Measurements from ENCODE around the gene PITPNC1.
"Not testable (repeated sequence)": the region's sequence is repeated elsewhere in the genome, so short reads cannot be mapped to it uniquely, and the experiment has no call there.

The PITPNC1 gene

DNA sequence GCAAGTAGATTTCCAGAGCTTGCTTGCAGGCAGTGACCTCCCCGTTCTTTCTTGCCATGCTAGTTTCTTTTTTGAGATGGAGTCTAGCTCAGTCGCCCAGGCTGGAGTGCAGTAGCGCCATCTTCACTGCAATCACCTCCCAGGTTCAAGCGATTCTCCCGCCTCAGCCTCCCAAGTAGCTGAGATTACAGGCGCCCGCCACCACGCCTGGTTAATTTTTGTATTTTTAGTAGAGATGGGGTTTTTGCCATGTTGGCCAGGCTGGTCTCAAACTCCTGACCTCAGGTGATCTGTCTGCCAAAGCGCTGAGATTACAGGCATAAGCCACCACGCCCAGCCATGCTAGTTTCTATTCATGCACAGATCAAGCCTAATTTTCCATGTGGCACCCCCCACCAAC lies 139.5 kb downstream of the PITPNC1 start:
- not testable (repeated sequence) for H3K27me3 Mint-ChIP-seq; H3K27ac Mint-ChIP-seq; H3K36me3 Mint-ChIP-seq (ENCODE audit: low read depth); ATAC-seq; H3K9me3 Mint-ChIP-seq; DNase-seq; H3K4me3 Mint-ChIP-seq
- peaks cover 50% of the 10 kb centered on the region for H3K4me1 Mint-ChIP-seq

DNA sequence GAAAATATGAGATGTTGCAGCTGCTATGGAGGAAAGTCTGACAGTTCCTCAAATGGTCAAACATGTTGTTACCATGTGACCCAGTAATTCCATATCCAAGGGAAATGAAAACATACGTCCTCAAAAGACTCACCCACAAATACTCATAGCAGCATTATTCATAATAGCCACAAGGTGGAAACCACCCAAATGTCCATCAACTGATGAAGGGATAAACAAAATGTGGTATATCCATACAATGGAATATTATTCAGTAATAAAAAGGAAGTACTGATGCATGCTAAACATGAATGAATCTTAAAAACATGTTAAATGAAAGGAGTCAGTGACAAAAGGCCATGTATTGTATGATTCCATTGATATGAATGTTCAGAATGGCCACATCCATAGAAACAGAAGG lies 140.2 kb downstream of the PITPNC1 start:
- Mint-ChIP-seq H3K9me3 (no peaks in the 10 kb centered on the region), H3K4me3 (no peak overlapping the region), H3K36me3 (ENCODE audit: low read depth) (no peaks in the 10 kb centered on the region), H3K4me1 (peaks cover 52% of the 10 kb centered on the region), H3K27me3 (no peaks in the 10 kb centered on the region), H3K27ac (no peak overlapping the region)
- ATAC-seq: no peak
- DNase-seq: no peak

DNA sequence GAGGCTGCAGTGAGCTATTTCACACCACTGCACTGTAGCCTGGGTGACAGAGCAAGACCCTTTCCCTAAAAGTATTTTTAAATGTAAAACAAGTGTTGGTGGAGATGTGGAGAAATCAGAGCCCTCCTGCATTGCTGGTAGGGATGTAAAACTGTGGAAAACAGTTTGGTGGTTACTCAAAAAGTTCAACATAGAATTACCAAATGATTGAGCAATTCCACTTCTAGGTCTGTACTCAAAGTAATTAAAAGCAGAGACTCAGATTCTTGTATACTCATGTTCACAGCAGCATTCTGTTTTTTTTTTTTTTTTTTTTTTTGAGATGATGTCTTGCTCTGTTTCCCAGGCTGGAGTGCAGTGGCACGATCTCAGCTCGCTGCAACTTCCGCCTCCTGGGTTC lies 141.8 kb downstream of the PITPNC1 start:
- no peak for ATAC-seq
- Mint-ChIP-seq H3K27ac (no peak overlapping the region), H3K36me3 (ENCODE audit: low read depth) (no peaks in the 10 kb centered on the region)

DNA sequence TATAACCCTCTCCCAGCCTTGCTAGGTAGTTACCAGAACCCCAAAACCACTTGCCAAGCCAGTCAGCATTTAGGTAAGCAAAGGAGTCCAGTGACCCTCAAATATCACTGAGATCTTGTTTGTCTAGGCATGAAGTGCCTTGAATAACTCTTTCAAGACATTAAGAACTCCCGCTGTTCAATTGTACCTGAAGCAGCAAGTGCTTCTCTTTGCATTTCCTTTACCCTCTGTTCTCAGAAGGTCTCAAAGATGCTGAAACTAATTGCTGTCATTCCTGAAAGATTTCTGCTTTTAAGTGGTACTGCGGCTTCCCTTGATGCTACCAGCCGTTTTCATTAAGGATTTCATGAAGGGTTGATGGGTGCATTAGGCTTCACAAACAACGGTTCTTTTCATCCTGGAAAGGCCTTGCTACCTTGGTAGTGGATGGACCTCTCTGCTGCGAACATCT lies 142.7 kb downstream of the PITPNC1 start:
- Mint-ChIP-seq H3K4me1 (peaks cover 56% of the 10 kb centered on the region), H3K27ac (peak overlapping the region; percentile 84), H3K27me3 (no peaks in the 10 kb centered on the region), H3K4me3 (no peak overlapping the region), H3K36me3 (ENCODE audit: low read depth) (no peaks in the 10 kb centered on the region), H3K9me3 (no peaks in the 10 kb centered on the region)
- ATAC-seq (no peak), DNase-seq (no peak)

More for the DNA sequence above, 141.8 kb downstream of the PITPNC1 start:
- Mint-ChIP-seq H3K4me3 (no peak overlapping the region), H3K9me3 (no peaks in the 10 kb centered on the region), H3K4me1 (peaks cover 57% of the 10 kb centered on the region), H3K27me3 (no peaks in the 10 kb centered on the region)
- DNase-seq: no peak

DNA sequence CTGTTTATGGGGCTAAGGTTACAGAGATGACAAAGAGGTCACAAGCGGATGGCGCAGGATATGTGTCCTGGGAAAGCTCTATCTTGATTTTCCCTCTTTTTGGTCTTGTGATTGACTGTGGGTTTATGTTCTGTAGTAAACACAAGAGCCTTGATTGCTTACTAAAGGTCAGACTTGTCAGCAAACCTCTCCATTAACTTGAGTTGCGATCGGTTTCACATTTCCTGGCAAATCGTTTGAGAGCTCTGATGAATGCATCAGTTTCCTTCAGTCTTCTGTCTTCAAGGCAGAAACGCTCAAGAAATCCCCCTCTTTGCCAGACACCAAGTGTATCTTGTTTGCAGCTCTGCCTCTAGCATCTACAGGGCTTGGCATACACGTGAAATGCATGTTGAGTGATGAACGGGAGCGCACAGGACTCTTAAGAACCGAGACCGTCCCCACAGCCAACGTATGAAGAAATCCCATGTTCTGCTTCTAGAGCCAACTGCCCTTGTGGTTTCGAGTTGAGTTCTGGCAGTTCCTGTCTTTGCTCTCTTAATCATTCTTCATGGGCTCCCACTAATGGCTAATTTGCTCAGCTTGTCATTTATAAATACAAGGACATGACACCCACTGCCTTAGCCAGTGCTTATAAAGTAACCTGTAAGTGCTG lies 143.3 kb downstream of the PITPNC1 start:
- DNase-seq (no peak), ATAC-seq (peak; percentile 59)
- Mint-ChIP-seq H3K36me3 (ENCODE audit: low read depth) (no peaks in the 10 kb centered on the region), H3K4me1 (peaks cover 56% of the 10 kb centered on the region), H3K27me3 (no peaks in the 10 kb centered on the region), H3K9me3 (no peaks in the 10 kb centered on the region), H3K4me3 (peak overlapping the region; percentile 53), H3K27ac (peak overlapping the region; percentile 84)

DNA sequence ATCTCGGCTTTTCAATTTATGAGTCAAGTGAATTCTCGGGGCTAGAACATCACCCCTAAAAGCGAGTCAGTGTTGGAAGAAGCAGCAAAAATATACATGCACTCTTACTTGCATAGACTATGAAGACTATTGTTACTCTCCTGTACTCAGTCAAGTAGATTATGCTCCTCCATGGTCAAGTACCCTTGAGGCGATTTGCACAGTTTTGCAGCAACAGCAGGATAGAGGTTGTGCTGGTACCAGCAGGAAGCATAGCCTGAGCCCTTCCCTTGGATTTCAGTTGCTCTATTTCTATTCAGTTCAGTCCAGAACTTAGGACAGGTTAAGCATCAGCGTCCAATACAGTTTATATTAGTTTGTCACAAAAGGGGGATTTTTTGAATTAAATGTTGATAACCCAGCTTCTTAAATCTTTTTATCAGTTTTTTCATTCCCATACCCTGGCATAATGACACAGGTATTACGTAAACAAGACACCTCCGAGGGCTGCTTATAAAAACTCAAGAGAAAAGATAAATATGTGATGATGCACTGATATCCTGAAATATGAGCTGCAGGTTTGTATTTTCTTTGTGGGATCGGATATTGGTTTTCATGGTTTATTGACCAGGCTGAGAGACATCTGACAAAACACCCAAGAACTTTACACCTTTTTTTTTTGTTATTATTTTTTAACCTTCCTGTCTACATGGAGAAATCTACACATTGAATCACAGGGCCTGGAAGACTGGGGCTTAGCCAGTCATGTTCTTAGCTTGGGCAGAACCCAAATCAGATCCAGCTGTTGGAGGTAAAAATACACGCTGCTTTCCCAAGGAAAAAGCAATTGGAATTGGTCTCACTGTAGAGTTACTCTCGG lies 144.1 kb downstream of the PITPNC1 start:
- no peaks in the 10 kb centered on the region for H3K36me3 Mint-ChIP-seq (ENCODE audit: low read depth)
- DNase-seq (no peak), ATAC-seq (no peak)
- H3K4me1 Mint-ChIP-seq: peaks cover 52% of the 10 kb centered on the region
- no peaks in the 10 kb centered on the region for H3K9me3 Mint-ChIP-seq
- H3K4me3 Mint-ChIP-seq: no peak overlapping the region
- no peaks in the 10 kb centered on the region for H3K27me3 Mint-ChIP-seq
- no peak overlapping the region for H3K27ac Mint-ChIP-seq

DNA sequence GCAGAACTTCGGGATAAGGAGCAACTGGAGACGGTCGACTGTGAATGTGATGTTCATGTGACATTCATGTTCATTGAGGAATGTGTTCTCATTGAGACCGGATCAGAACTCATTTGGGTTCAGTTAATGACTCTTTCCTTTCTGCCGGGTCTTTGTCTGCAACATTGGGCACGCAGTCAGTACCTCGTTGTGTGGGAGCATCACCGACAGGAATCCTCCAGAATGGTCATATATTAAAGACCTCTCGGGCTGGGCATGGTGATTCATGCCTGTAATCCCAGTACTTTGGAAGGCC lies 144.6 kb downstream of the PITPNC1 start:
- Mint-ChIP-seq H3K4me1 (peaks cover 50% of the 10 kb centered on the region), H3K9me3 (no peaks in the 10 kb centered on the region), H3K27me3 (no peaks in the 10 kb centered on the region), H3K27ac (no peak overlapping the region), H3K36me3 (ENCODE audit: low read depth) (no peaks in the 10 kb centered on the region), H3K4me3 (no peak overlapping the region)
- DNase-seq: no peak
- ATAC-seq: no peak

DNA sequence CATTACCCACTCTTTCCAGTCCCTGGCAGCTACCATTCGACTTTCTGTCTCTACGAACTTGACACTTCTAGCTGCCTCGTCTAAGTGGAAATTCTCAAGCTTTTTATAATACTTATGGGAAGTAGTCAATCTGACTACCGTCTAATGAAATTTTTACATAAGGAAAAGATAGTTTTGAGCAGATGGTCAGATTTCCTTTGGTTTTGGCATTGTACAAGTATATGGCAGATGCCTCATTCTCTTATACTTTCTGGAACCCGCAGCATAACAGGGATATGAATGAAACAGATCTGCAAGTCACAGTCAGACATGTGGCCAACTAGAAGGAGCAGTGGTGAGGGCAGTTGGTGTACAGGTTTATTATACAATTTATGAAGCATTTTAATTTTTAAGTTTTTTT lies 146.0 kb downstream of the PITPNC1 start:
- ATAC-seq (no peak), DNase-seq (no peak)
- Mint-ChIP-seq H3K9me3 (no peaks in the 10 kb centered on the region), H3K27me3 (no peaks in the 10 kb centered on the region), H3K4me1 (peaks cover 46% of the 10 kb centered on the region), H3K27ac (no peak overlapping the region), H3K36me3 (ENCODE audit: low read depth) (no peaks in the 10 kb centered on the region), H3K4me3 (no peak overlapping the region)

DNA sequence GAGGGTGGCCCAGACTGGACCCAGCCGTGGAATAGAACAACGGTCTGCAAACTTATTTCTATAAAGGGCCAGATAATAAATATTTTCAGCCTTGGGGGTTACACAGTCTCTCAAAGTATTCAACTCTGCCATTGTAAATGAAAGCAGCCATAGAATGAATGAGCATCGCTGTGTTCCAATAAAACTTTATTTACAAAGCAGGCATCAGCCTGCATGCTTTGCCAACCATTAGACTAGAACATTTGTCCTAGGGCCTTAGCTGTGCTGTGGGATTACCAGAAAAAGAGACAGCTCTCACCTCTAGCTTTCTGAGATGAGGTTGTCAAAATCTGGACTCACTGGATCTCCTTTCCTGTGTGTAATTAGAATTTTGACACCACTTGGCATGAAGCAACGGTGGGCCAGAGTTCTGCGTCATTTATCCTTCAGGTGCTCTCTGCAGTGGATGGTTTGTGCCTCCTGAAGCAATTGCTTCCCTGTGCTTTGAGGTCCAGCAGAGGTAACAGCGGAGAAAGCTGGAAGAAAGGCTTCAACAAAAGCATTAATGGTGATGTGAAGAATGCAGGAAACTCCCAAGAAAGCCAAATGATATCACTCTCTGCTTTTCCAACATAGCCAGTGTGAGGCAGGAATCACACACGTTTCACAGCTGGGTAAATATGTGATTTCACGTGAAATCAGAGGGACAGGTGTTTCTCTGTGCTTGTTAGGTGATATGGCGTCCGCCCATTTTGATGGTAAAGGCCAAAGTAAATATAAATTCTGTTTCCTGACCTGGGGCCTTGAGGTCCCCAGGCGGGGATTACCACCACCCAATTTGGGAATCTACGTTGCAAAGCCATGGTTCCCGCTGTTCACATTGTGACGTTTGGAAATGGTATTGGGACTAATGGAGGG lies 148.4 kb downstream of the PITPNC1 start:
- Mint-ChIP-seq H3K36me3 (ENCODE audit: low read depth) (no peaks in the 10 kb centered on the region), H3K9me3 (no peaks in the 10 kb centered on the region), H3K4me1 (peaks cover 27% of the 10 kb centered on the region), H3K4me3 (no peak overlapping the region), H3K27ac (no peak overlapping the region), H3K27me3 (no peaks in the 10 kb centered on the region)
- DNase-seq: no peak
- ATAC-seq: no peak

DNA sequence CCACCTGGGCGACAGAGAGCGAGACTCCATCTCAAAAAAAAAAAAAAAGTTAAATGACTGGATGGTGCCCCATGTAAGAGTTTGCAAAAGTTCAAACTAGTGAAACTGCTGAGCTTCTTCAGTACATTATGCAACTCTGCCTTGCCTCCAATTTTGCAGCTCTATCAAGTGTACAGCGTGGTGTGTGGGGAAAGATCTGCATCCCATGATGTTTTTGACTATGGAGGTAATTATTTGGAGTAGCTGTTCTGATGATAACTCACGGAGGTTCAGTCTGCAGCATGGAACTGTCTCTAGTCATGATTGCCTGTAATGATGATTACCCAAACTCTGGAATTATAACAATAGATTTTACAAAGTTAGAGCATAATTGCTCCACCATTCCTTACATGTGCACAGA lies 149.6 kb downstream of the PITPNC1 start:
- no peak for ATAC-seq
- DNase-seq: no peak
- H3K4me1 Mint-ChIP-seq: peaks cover 22% of the 10 kb centered on the region
- no peaks in the 10 kb centered on the region for H3K9me3 Mint-ChIP-seq
- H3K27ac Mint-ChIP-seq: peak overlapping the region; percentile 35
- H3K36me3 Mint-ChIP-seq (ENCODE audit: low read depth): no peaks in the 10 kb centered on the region
- H3K4me3 Mint-ChIP-seq: no peak overlapping the region
- no peaks in the 10 kb centered on the region for H3K27me3 Mint-ChIP-seq

DNA sequence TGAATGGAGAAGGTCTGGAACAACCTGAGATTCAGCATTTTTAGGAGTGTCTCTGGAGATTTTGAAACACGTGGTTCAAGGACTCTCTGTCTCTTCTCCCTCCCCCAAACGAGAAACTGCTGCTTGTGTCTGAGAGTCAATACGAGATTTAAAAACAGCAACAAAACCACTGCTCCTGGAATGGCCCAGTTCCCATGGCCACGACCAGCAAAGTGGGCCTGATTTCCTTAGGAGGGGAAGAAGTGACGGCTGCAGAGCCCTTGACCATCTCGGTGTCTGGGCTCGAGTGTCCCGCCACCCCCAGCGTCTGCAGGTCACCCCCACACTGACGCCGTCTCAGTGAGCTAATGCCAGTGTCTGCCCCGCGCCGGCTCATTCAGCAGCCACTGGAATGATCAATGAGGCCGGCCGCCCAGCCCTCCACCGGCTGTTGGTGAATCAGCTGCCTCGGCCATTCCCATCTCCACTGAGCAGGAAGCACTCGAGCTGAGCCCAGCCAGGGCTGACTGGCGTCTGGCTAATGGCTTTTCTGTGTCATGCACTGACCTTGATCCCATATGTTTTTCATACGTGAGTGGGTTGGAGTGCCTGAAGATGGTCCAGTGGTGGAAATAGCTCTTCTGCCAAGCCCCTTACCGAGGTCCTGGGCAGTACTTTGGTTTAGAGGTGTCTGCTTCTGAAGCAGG lies 151.8 kb downstream of the PITPNC1 start:
- no peaks in the 10 kb centered on the region for H3K36me3 Mint-ChIP-seq (ENCODE audit: low read depth)

DNA sequence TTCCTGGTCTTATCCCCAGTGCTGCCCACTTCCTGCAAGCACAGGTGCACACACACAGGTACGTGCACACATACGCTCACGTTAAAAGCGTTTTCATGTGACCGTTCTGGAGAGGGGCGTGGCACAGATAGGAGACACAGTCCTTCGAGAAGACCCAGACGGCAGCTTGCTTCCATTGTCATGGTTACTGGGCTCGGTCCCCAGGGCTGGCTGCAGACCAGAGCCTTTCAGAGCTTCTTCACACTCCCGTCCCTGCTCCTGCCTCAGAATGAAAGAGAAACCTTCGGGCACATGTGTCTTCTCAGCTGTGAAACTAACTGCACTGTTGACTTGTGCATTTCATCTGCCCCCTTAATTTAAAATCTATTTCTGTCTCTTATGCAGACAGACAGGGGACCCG lies 154.2 kb downstream of the PITPNC1 start:
- Mint-ChIP-seq H3K4me3 (no peak overlapping the region), H3K27me3 (no peaks in the 10 kb centered on the region), H3K36me3 (ENCODE audit: low read depth) (peaks cover 7% of the 10 kb centered on the region), H3K27ac (no peak overlapping the region), H3K9me3 (no peaks in the 10 kb centered on the region), H3K4me1 (peaks cover 21% of the 10 kb centered on the region)
- DNase-seq: no peak
- ATAC-seq: no peak

More for the DNA sequence above, 151.8 kb downstream of the PITPNC1 start:
- H3K4me1 Mint-ChIP-seq: peaks cover 15% of the 10 kb centered on the region
- H3K9me3 Mint-ChIP-seq: no peaks in the 10 kb centered on the region
- no peak for ATAC-seq
- no peak overlapping the region for H3K27ac Mint-ChIP-seq
- no peaks in the 10 kb centered on the region for H3K27me3 Mint-ChIP-seq
- H3K4me3 Mint-ChIP-seq: no peak overlapping the region
- no peak for DNase-seq

DNA sequence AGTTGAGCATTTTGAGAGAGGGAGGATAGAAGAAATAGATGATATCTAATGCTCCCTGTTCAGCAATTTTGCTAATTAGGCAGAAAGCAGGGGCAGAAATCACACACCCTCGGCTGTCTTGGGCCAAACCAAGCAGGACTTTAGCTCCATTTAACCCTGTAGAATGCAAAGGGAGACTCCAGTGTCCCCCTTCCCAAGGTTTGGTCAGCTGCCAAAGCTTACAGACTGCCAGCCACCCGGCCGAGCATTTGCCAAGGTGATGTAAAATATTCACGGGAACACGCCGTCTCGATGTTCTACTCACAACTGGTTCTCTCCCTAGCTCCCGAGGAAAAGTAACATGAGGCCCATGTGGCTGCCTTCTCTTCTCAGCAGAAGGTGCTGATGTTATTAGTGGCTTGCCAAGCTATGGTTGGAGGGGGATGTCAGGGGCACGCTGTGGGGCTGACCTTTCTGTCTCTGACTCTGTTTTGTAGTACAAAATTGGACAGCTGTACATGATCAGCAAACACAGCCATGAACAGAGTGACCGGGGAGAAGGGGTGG lies 155.3 kb downstream of the PITPNC1 start:
- H3K36me3 Mint-ChIP-seq (ENCODE audit: low read depth): peaks cover 7% of the 10 kb centered on the region
- peak overlapping the region; percentile 42 for H3K27ac Mint-ChIP-seq
- peaks cover 15% of the 10 kb centered on the region for H3K4me1 Mint-ChIP-seq
- DNase-seq (no peak), ATAC-seq (no peak)
- no peaks in the 10 kb centered on the region for H3K9me3 Mint-ChIP-seq
- H3K4me3 Mint-ChIP-seq: no peak overlapping the region
- H3K27me3 Mint-ChIP-seq: no peaks in the 10 kb centered on the region

DNA sequence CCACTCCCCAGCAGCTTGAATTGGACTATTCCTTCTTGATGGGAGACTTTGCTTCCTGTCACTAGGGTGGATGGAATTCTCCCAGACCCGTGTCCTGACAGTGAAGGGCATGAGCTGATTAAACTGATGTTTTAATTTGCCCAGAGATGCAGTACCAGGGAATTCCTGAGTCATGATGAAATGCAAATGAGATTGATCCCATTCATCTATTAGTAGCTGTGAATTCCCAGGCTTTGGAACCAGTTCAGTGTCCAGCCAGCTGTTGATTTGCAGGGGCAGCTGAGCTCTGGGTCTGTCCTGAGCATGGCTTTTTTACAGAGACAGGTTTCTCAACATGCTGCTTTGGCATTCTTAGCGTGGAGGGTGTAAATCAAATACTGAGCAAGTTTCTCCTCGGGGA lies 157.9 kb downstream of the PITPNC1 start:
- Mint-ChIP-seq H3K27ac (no peak overlapping the region), H3K4me3 (no peak overlapping the region), H3K36me3 (ENCODE audit: low read depth) (peaks cover 12% of the 10 kb centered on the region), H3K27me3 (no peaks in the 10 kb centered on the region), H3K9me3 (no peaks in the 10 kb centered on the region), H3K4me1 (peaks cover 15% of the 10 kb centered on the region)
- ATAC-seq (no peak), DNase-seq (no peak)

Data from activated naive CD8-positive, alpha-beta T cell treated with anti-CD3 and anti-CD28 coated beads, Interleukin-2, amount 50 U/mL, for 24 hours (primary cell).